Measurements from ENCODE around the gene SLC35F5. TPM values are rescaled to one million over a fixed set of nuclear protein-coding genes. Genes with fewer than 3 reads are reported as not detected.

SLC35F5 gene
- total and polyA plus RNA-seq, 2 of the 4 experiments (the other 2 are of a cell fraction): 30.5 to 93.4 TPM

GRCh38 chr2:113765276-113765675, 8.8 kb upstream of the SLC35F5 start:
- Histone ChIP-seq H2AFZ (replicated peaks; ENCODE audit: low read length, poor library complexity) (no peak overlapping the region), H3K18ac (ENCODE audit: low read depth, low read length) (no peak overlapping the region), H3K4me1 (ENCODE audit: control insufficient read depth, insufficient read depth, low read length) (peaks cover 11% of the 10 kb centered on the region), H4K5ac (ENCODE audit: low read depth, low read length) (no peak overlapping the region), H2BK120ac (ENCODE audit: low read depth, low read length) (no peak overlapping the region), H3K27ac (ENCODE audit: insufficient read depth, low read length) (no peak overlapping the region), H3K9me1 (ENCODE audit: insufficient read depth, low read length) (peaks cover 4% of the 10 kb centered on the region), H3K4ac (ENCODE audit: low read depth, low read length) (no peak overlapping the region), H2AK9ac (replicated peaks; ENCODE audit: low read depth, low read length, poor library complexity) (no peak overlapping the region), H2BK20ac (ENCODE audit: low read depth, low read length) (no peak overlapping the region), H2AK5ac (ENCODE audit: low read depth, low read length) (no peak overlapping the region), H4K91ac (ENCODE audit: insufficient read depth, low read depth, low read length) (no peak overlapping the region), H3K27me3 (ENCODE audit: control insufficient read depth, insufficient read depth, low read length) (no peaks in the 10 kb centered on the region), H3K23ac (ENCODE audit: low read depth, low read length) (no peak overlapping the region), H3K4me2 (ENCODE audit: low read depth, low read length) (no peak overlapping the region), H3K9me3 (ENCODE audit: control insufficient read depth, insufficient read depth, low read length) (no peaks in the 10 kb centered on the region; the same call in 1 of the 2 replicates), H3K36me3 (ENCODE audit: control insufficient read depth, insufficient read depth, low read length) (no peaks in the 10 kb centered on the region), H3K9ac (ENCODE audit: low read depth, low read length) (no peak overlapping the region), H3K14ac (replicated peaks; ENCODE audit: low read depth, low read length) (no peak overlapping the region), H4K20me1 (ENCODE audit: insufficient read depth, low read length) (no peaks in the 10 kb centered on the region), H4K8ac (ENCODE audit: low read depth in 2 of 2, low read length in 2 of 2) (no peak overlapping the region), H2BK15ac (ENCODE audit: low read depth, low read length) (no peak overlapping the region), H3K56ac (ENCODE audit: extremely low read depth, insufficient read depth, low read length) (no peak overlapping the region), H3K79me1 (ENCODE audit: low read depth in 1 of 2, low read length in 2 of 2) (peaks cover 0 to 9% of the 10 kb centered on the region in 2 experiments; a peak in 1 of 4 replicates), H2BK5ac (ENCODE audit: low read depth, low read length, poor library complexity, severe bottlenecking) (no peak overlapping the region), H3K4me3 (ENCODE audit: insufficient read depth, low read depth, low read length) (no peak overlapping the region)
- 90% methylated on average over 4 of the region's 4 CpGs; no CpG with 5 or more reads in 1 of the 2 experiments for WGBS, 2 experiments (ENCODE audit: extremely low coverage in 2 of 2, insufficient read length in 1 of 2)
- intact Hi-C loops (cut with micrococcal nuclease) (no loop called here), in situ Hi-C loops (cut with MboI; ENCODE audit: low sequenced_read_pairs) (no loop called here), dilution Hi-C loops (cut with HindIII; ENCODE audit: low sequenced_read_pairs, unreplicated experiment) (no loop called here)
- ATAC-seq (ENCODE audit: low read depth): no peak
- POLR2A ChIA-PET (ENCODE audit: unreplicated experiment): no interaction called here
- no peak for TF ChIP-seq RFX5 (IDR thresholded peaks at IDR 0.05; ENCODE audit: low read depth, low read length)
- CTCF ChIA-PET: no interaction called here
- no TSS peak for BruUV-seq (replicated peaks)
- DNase-seq: no peak
